Colonic mucosa (tissue), 4 donors: Measurements from ENCODE around the gene CUL2. TPM values are rescaled to one million over a fixed set of nuclear protein-coding genes. Genes with fewer than 3 reads are reported as not detected.

ENCODE experiments used
- DNase-seq: peaks from one replicate; pipeline ENCODE4 v3.0.0-alpha.2; 2020
- H3K27ac ChIP-seq: fragments of 200-600 bp; one replicate; pipeline ENCODE4 v1.8.0; 2021
- H3K27me3 ChIP-seq: fragments of 200-600 bp; one replicate; pipeline ENCODE4 v1.8.0; 2021
- H3K36me3 ChIP-seq: fragments of 200-600 bp; one replicate; pipeline ENCODE4 v1.8.0; 2021
- H3K4me1 ChIP-seq: fragments of 200-600 bp; one replicate; pipeline ENCODE4 v1.8.0; 2021; ENCODE audit warnings: mild to moderate bottlenecking
- H3K4me3 ChIP-seq: fragments of 200-600 bp; one replicate; pipeline ENCODE4 v1.8.0; 2021
- H3K9ac ChIP-seq, 2 donors: one replicate each; pipeline ENCODE4 v1.7.0; 2013; ENCODE audit warnings: control low read depth in 2 of 2, low read depth in 2 of 2, low read length in 2 of 2
- H3K9me3 ChIP-seq: fragments of 200-600 bp; one replicate; pipeline ENCODE4 v1.8.0; 2021
- CTCF ChIP-seq: fragments of 200-600 bp; IDR thresholded peaks from one replicate; pipeline ENCODE4 v1.8.0; 2022; ENCODE audit warnings: antibody characterized with exemption, mild to moderate bottlenecking
- intact Hi-C: fragments of 100-400 bp; cut with DNase I; formaldehyde crosslinking; loops from one replicate; pipeline ENCODE4 v1.14.1; 2022
- total RNA-seq, 2 donors: library from RNA; stranded (reverse); fragmentation: NEBNext Ultra II Directional in 1 of 2; extraction: Animal tissue kit (Norgen Biotek cat#: 25700) in 1 of 2; gene quantifications; one replicate each; pipeline ENCODE4 v1.2.1, GENCODE V29; 2021
- donor health status: healthy.
- donor health status: DM: no; HTN: no; CAD: no.
- donor health status: DM: no; HTN: no; CAD: no.

Gene CUL2
- total RNA-seq, 2 donors from 2014 or later, result 26.3 to 27.4 TPM

GRCh38 chr10:35007858-35008301 is 82.3 kb downstream of the CUL2 start:
- intact Hi-C loops, result no loop called here
- H3K27ac ChIP-seq, result no peak overlapping the region
- no peaks in the 10 kb centered on the region for H3K4me1 ChIP-seq
- H3K4me3 ChIP-seq, result no peak overlapping the region
- no peak overlapping the region for H3K9ac ChIP-seq
- DNase-seq, result no peak
- no peak for TF ChIP-seq CTCF
- H3K36me3 ChIP-seq, result no peaks in the 10 kb centered on the region
- H3K9me3 ChIP-seq, result no peaks in the 10 kb centered on the region
- no peaks in the 10 kb centered on the region for H3K27me3 ChIP-seq

- DNase-seq, result no peak
- H3K4me1 ChIP-seq, result no peaks in the 10 kb centered on the region
- no peak overlapping the region for H3K4me3 ChIP-seq
- H3K9ac ChIP-seq, result no peak overlapping the region
- no peaks in the 10 kb centered on the region for H3K36me3 ChIP-seq
- H3K9me3 ChIP-seq, result no peaks in the 10 kb centered on the region
- TF ChIP-seq CTCF, result no peak
- H3K27ac ChIP-seq, result no peak overlapping the region
- H3K27me3 ChIP-seq, result no peaks in the 10 kb centered on the region
- intact Hi-C loops, result no loop called here
Observed at GRCh38 chr10:35006836-35007235, 83.3 kb downstream of the CUL2 start.

- H3K9me3 ChIP-seq, result no peaks in the 10 kb centered on the region
- H3K9ac ChIP-seq, result no peak overlapping the region
- no peaks in the 10 kb centered on the region for H3K36me3 ChIP-seq
- intact Hi-C loops, result no loop called here
- no peak for DNase-seq
- no peak overlapping the region for H3K27ac ChIP-seq
- H3K27me3 ChIP-seq, result no peaks in the 10 kb centered on the region
- no peak for TF ChIP-seq CTCF
- no peaks in the 10 kb centered on the region for H3K4me1 ChIP-seq
- H3K4me3 ChIP-seq, result no peak overlapping the region
Observed at GRCh38 chr10:35005868-35006267, 84.3 kb downstream of the CUL2 start.

- H3K27me3 ChIP-seq, result no peaks in the 10 kb centered on the region
- no peak overlapping the region for H3K27ac ChIP-seq
- no peaks in the 10 kb centered on the region for H3K36me3 ChIP-seq
- no peak overlapping the region for H3K4me3 ChIP-seq
- H3K9me3 ChIP-seq, result no peaks in the 10 kb centered on the region
- intact Hi-C loops, result no loop called here
- no peaks in the 10 kb centered on the region for H3K4me1 ChIP-seq
- TF ChIP-seq CTCF, result no peak
- DNase-seq, result no peak
- H3K9ac ChIP-seq, result no peak overlapping the region
Observed at GRCh38 chr10:35004651-35005050, 85.5 kb downstream of the CUL2 start.

- Histone ChIP-seq H3K27me3 (no peaks in the 10 kb centered on the region), H3K9me3 (no peaks in the 10 kb centered on the region), H3K36me3 (no peaks in the 10 kb centered on the region), H3K9ac (no peak overlapping the region), H3K27ac (no peak overlapping the region), H3K4me3 (no peak overlapping the region), H3K4me1 (no peaks in the 10 kb centered on the region)
- intact Hi-C loops, result no loop called here
- TF ChIP-seq CTCF, result no peak
- no peak for DNase-seq
Observed at GRCh38 chr10:35003906-35004305, 86.2 kb downstream of the CUL2 start.

- no peaks in the 10 kb centered on the region for H3K9me3 ChIP-seq
- no peak overlapping the region for H3K9ac ChIP-seq
- no peak for TF ChIP-seq CTCF
- DNase-seq, result no peak
- H3K27me3 ChIP-seq, result no peaks in the 10 kb centered on the region
- no peaks in the 10 kb centered on the region for H3K36me3 ChIP-seq
- H3K4me3 ChIP-seq, result no peak overlapping the region
- intact Hi-C loops, result no loop called here
- no peaks in the 10 kb centered on the region for H3K4me1 ChIP-seq
- H3K27ac ChIP-seq, result no peak overlapping the region
Observed at GRCh38 chr10:35000936-35001335, 89.2 kb downstream of the CUL2 start.
